NCI-H1694 (cell line): Measurements from ENCODE around the gene CXCL8.
A peak's percentile ranks its signal among the peaks of the same experiment; 100 is the strongest.

ENCODE experiments used
- DNase-seq: peaks from one replicate; lab custom pipeline; 2025; lab: John Stamatoyannopoulos, UW

CXCL8 gene

GRCh38 chr4:73718375-73719373 lies 21.7 kb upstream of the CXCL8 start:
- no peak for DNase-seq

- no peak for DNase-seq
Measured at GRCh38 chr4:73721435-73721834, 18.9 kb upstream of the CXCL8 start.

GRCh38 chr4:73721909-73722308 lies 18.5 kb upstream of the CXCL8 start:
- no peak for DNase-seq

- no peak for DNase-seq
Measured at GRCh38 chr4:73723023-73723422, 17.3 kb upstream of the CXCL8 start.

GRCh38 chr4:73723928-73724327 lies 16.4 kb upstream of the CXCL8 start:
- DNase-seq = no peak

- no peak for DNase-seq
Measured at GRCh38 chr4:73725510-73725909, 14.9 kb upstream of the CXCL8 start.

- DNase-seq = no peak
Measured at GRCh38 chr4:73725985-73726384, 14.4 kb upstream of the CXCL8 start.

- no peak for DNase-seq
Measured at GRCh38 chr4:73727685-73728084, 12.7 kb upstream of the CXCL8 start.

- DNase-seq = no peak
Measured at GRCh38 chr4:73728091-73728741, 12.2 kb upstream of the CXCL8 start.

GRCh38 chr4:73729534-73730165 lies 10.7 kb upstream of the CXCL8 start:
- peak; percentile 27 for DNase-seq

- DNase-seq = no peak
Measured at GRCh38 chr4:73730292-73730691, 10.1 kb upstream of the CXCL8 start.

- no peak for DNase-seq
Measured at GRCh38 chr4:73730867-73731266, 9.5 kb upstream of the CXCL8 start.

- DNase-seq = no peak
Measured at GRCh38 chr4:73731968-73732610, 8.3 kb upstream of the CXCL8 start.

GRCh38 chr4:73732759-73733431 lies 7.5 kb upstream of the CXCL8 start:
- no peak for DNase-seq

- no peak for DNase-seq
Measured at GRCh38 chr4:73734530-73735001, 5.8 kb upstream of the CXCL8 start.

- DNase-seq = no peak
Measured at GRCh38 chr4:73735231-73735630, 5.1 kb upstream of the CXCL8 start.

- no peak for DNase-seq
Measured at GRCh38 chr4:73741031-73741749, 821 bp downstream of the CXCL8 start.

GRCh38 chr4:73741750-73742489 lies 1.6 kb downstream of the CXCL8 start:
- DNase-seq = no peak

- no peak for DNase-seq
Measured at GRCh38 chr4:73742490-73743160, 2.3 kb downstream of the CXCL8 start.

GRCh38 chr4:73743281-73743680 lies 2.9 kb downstream of the CXCL8 start:
- DNase-seq = no peak
